WTC11 (cell line): ENCODE data around the gene MASP1. TPM values are rescaled to one million over a fixed set of nuclear protein-coding genes. Genes with fewer than 3 reads are reported as not detected.

Experiments used
- ATAC-seq: fragments of 200-7000 bp; cut with Tn5 transposase; 2 replicates; pipeline ENCODE4 v1.10.0; 2021; ENCODE audit warnings: mild to moderate bottlenecking, moderate library complexity
- CTCF ChIA-PET: fragments of 300-600 bp; sonication (Branson Sonifier 250); formaldehyde crosslinking; loops from one replicate; lab custom pipeline; 2021; ENCODE audit warnings: antibody characterized with exemption; lab: Charles Lee
- POLR2A ChIA-PET: fragments of 350-600 bp; sonication (Branson Sonifier 250); formaldehyde crosslinking; loops from one replicate; lab custom pipeline; 2021; ENCODE audit warnings: antibody characterized with exemption; lab: Charles Lee
- DNase-seq: peaks from one replicate; pipeline ENCODE4 v3.0.0; 2021; ENCODE audit warnings: low spot score
- H3K27ac Mint-ChIP-seq: 2 replicates; pipeline ENCODE4 v1.8.0; 2021; ENCODE audit warnings: mixed read lengths
- H3K27me3 Mint-ChIP-seq: 2 replicates; pipeline ENCODE4 v1.8.0; 2021; ENCODE audit warnings: low read depth, mild to moderate bottlenecking, moderate library complexity, mixed read lengths
- H3K36me3 Mint-ChIP-seq: 2 replicates; pipeline ENCODE4 v1.8.0; 2021; ENCODE audit warnings: mixed read lengths
- H3K4me1 Mint-ChIP-seq: 2 replicates; pipeline ENCODE4 v1.8.0; 2022; ENCODE audit warnings: mixed read lengths
- H3K4me3 Mint-ChIP-seq: 2 replicates; pipeline ENCODE4 v1.8.0; 2021; ENCODE audit warnings: mild to moderate bottlenecking, moderate library complexity, mixed read lengths
- H3K9me3 Mint-ChIP-seq: 2 replicates; pipeline ENCODE4 v1.8.0; 2021; ENCODE audit warnings: mixed read lengths
- ARID4B ChIP-seq: sonication (generic); formaldehyde crosslinking; IDR thresholded peaks from 2 replicates; pipeline ENCODE4 v1.8.0; 2023; ENCODE audit warnings: missing genetic modification reagents, mild to moderate bottlenecking, borderline replicate concordance
- ATF1 ChIP-seq: sonication (generic); formaldehyde crosslinking; IDR thresholded peaks from 2 replicates; pipeline ENCODE4 v1.8.1; 2023; ENCODE audit warnings: mild to moderate bottlenecking, moderate library complexity, missing genetic modification reagents
- ATF2 ChIP-seq: sonication (generic); formaldehyde crosslinking; IDR thresholded peaks from 2 replicates; pipeline ENCODE4 v1.8.1; 2022; ENCODE audit warnings: low read depth, missing genetic modification reagents, borderline replicate concordance
- E2F4 ChIP-seq: sonication (generic); formaldehyde crosslinking; IDR thresholded peaks from 2 replicates; pipeline ENCODE4 v1.8.1; 2022; ENCODE audit warnings: low read depth, mild to moderate bottlenecking, moderate library complexity, missing genetic modification reagents, borderline replicate concordance
- ELF4 ChIP-seq: sonication (generic); formaldehyde crosslinking; IDR thresholded peaks from 2 replicates; pipeline ENCODE4 v1.8.1; 2022; ENCODE audit warnings: low read depth, mild to moderate bottlenecking, moderate library complexity, missing genetic modification reagents
- GTF2I ChIP-seq: fragments of 250-450 bp; sonication (Bioruptor Pico); conservative IDR thresholded peaks from 2 replicates; pipeline ENCODE4 v1.4.0; 2021; ENCODE audit warnings: mild to moderate bottlenecking
- HMGXB4 ChIP-seq: sonication (generic); formaldehyde crosslinking; IDR thresholded peaks from 2 replicates; pipeline ENCODE4 v1.8.1; 2023; ENCODE audit warnings: mild to moderate bottlenecking, moderate library complexity, missing genetic modification reagents
- NFE2L1 ChIP-seq: sonication (generic); formaldehyde crosslinking; IDR thresholded peaks from 2 replicates; pipeline ENCODE4 v1.8.1; 2023; ENCODE audit warnings: missing genetic modification reagents
- NR3C1 ChIP-seq: sonication (generic); formaldehyde crosslinking; conservative IDR thresholded peaks from 2 replicates; pipeline ENCODE4 v1.8.1; 2023; ENCODE audit warnings: low read depth, mild to moderate bottlenecking, missing genetic modification reagents
- PRDM15 ChIP-seq: sonication (generic); formaldehyde crosslinking; IDR thresholded peaks from 2 replicates; pipeline ENCODE4 v1.8.0; 2022; ENCODE audit warnings: missing genetic modification reagents
- PRRX2 ChIP-seq: fragments of 250-450 bp; sonication (Bioruptor Pico); IDR thresholded peaks from 2 replicates; pipeline ENCODE4 v1.8.0; 2021; ENCODE audit warnings: mild to moderate bottlenecking
- RELA ChIP-seq: sonication (generic); formaldehyde crosslinking; IDR thresholded peaks from 2 replicates; pipeline ENCODE4 v1.8.1; 2022; ENCODE audit warnings: missing genetic modification reagents, mild to moderate bottlenecking, borderline replicate concordance
- SMAD3 ChIP-seq: sonication (generic); formaldehyde crosslinking; IDR thresholded peaks from 2 replicates; pipeline ENCODE4 v1.8.0; 2022; ENCODE audit warnings: missing genetic modification reagents, mild to moderate bottlenecking, borderline replicate concordance
- STAT6 ChIP-seq: sonication (generic); formaldehyde crosslinking; conservative IDR thresholded peaks from 2 replicates; pipeline ENCODE4 v1.8.1; 2023; ENCODE audit warnings: mild to moderate bottlenecking, low read depth, missing genetic modification reagents, moderate library complexity
- TCF7 ChIP-seq: sonication (generic); formaldehyde crosslinking; IDR thresholded peaks from 2 replicates; pipeline ENCODE4 v1.8.0; 2022; ENCODE audit warnings: mild to moderate bottlenecking, low read depth, missing genetic modification reagents, moderate library complexity
- ZBTB43 ChIP-seq: sonication (generic); formaldehyde crosslinking; IDR thresholded peaks from 2 replicates; pipeline ENCODE4 v1.8.1; 2023; ENCODE audit warnings: mild to moderate bottlenecking, missing genetic modification reagents
- total RNA-seq: library from RNA; stranded (reverse); gene quantifications from 3 replicates; pipeline ENCODE4 v1.2.3, GENCODE V29; 2021

Gene MASP1
- total RNA-seq, 1 experiment from 2014 or later, result 2.2 TPM

GRCh38 chr3:187257471-187257870 lies 34.1 kb downstream of the MASP1 start:
- TF ChIP-seq GTF2I (CRISPR knock-in tag) (no peak), ELF4 (CRISPR knock-in tag) (no peak), ATF2 (CRISPR knock-in tag) (no peak), RELA (CRISPR knock-in tag) (no peak), E2F4 (no peak), NFE2L1 (CRISPR knock-in tag) (no peak), ARID4B (no peak), SMAD3 (CRISPR knock-in tag) (no peak), ATF1 (CRISPR knock-in tag) (no peak), STAT6 (no peak), TCF7 (CRISPR knock-in tag) (no peak)
- POLR2A ChIA-PET, result no interaction called here
- H3K4me1 Mint-ChIP-seq, result peaks cover 9% of the 10 kb centered on the region; the same call in 1 of the 2 replicates
- DNase-seq (no peak), ATAC-seq (no peak)
- H3K27ac Mint-ChIP-seq, result no peak overlapping the region
- H3K4me3 Mint-ChIP-seq, result no peak overlapping the region
- no peaks in the 10 kb centered on the region for H3K27me3 Mint-ChIP-seq
- H3K36me3 Mint-ChIP-seq, result no peaks in the 10 kb centered on the region
- peaks cover 10% of the 10 kb centered on the region for H3K9me3 Mint-ChIP-seq
- CTCF ChIA-PET, result interaction anchor here (1.3 to 2.5 kb wide), 6 partner anchors 17 to 37 kb away, joined by 3 to 13 read pairs (median 6); no protein-coding TSS in a partner anchor

- Mint-ChIP-seq H3K9me3 (no peaks in the 10 kb centered on the region; the same call in 1 of the 2 replicates), H3K27me3 (no peaks in the 10 kb centered on the region; the same call in 1 of the 2 replicates), H3K4me3 (no peak overlapping the region), H3K36me3 (no peaks in the 10 kb centered on the region), H3K4me1 (peaks cover 21% of the 10 kb centered on the region), H3K27ac (no peak overlapping the region)
- ChIA-PET POLR2A (no interaction called here), CTCF (interaction anchor here (0.6 to 1.3 kb wide), 5 partner anchors 19 to 91 kb away, joined by 3 to 6 read pairs (median 3); no protein-coding TSS in a partner anchor)
- peak; percentile 65 for ATAC-seq
- no peak for DNase-seq
- TF ChIP-seq ZBTB43 (CRISPR knock-in tag), result no peak
- TF ChIP-seq HMGXB4 (CRISPR knock-in tag), result no peak
- no peak for TF ChIP-seq NR3C1 (CRISPR knock-in tag)
- TF ChIP-seq PRDM15 (CRISPR knock-in tag), result no peak
- TF ChIP-seq PRRX2 (CRISPR knock-in tag), result no peak
Observed at GRCh38 chr3:187256051-187256616, 35.4 kb downstream of the MASP1 start.
